Peyer's patch (tissue), 4 donors: Measurements from ENCODE around the gene KCNMB3.

ENCODE experiments used
- POLR2A ChIP-seq, 2 donors: fragments of 450-650 bp; IDR thresholded peaks; one replicate each; pipeline ENCODE4 v1.5.1; 2017; ENCODE audit warnings: antibody characterized with exemption in 2 of 2, mild to moderate bottlenecking in 2 of 2, moderate library complexity in 2 of 2
- TF ChIP-seq, protein P1 (sequence below), 6 experiments: fragments of 450-650 bp in 4 of 6; fragments of 200-600 bp in 2 of 6; sonication (generic) in 1 of 6; IDR thresholded peaks; one replicate each; pipeline ENCODE4 v1.5.1; 2017 to 2019; ENCODE audit warnings: antibody characterized with exemption in 6 of 6, mild to moderate bottlenecking in 3 of 6, moderate library complexity in 1 of 6

DNA sequence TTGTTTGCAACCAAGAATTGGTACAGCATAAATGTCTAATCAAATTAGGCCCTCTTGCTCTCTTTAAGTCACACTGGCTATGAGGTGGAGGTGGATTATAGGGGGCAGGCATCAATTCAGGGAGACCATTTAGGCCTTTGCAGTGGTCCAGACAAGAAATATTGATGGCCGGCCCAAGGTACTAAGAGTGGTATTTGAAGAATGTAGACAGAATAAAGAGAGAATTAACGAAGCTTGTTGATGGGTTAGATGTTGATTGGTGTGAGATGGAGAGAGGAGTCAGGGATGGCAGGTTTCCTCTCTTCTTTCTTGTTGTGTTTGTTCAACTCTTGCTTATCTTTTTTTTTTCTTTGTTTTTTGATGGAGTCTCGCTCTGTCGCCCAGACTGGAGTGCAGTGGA, 54.2 kb downstream of the KCNMB3 start:
- TF ChIP-seq, protein P1, sequence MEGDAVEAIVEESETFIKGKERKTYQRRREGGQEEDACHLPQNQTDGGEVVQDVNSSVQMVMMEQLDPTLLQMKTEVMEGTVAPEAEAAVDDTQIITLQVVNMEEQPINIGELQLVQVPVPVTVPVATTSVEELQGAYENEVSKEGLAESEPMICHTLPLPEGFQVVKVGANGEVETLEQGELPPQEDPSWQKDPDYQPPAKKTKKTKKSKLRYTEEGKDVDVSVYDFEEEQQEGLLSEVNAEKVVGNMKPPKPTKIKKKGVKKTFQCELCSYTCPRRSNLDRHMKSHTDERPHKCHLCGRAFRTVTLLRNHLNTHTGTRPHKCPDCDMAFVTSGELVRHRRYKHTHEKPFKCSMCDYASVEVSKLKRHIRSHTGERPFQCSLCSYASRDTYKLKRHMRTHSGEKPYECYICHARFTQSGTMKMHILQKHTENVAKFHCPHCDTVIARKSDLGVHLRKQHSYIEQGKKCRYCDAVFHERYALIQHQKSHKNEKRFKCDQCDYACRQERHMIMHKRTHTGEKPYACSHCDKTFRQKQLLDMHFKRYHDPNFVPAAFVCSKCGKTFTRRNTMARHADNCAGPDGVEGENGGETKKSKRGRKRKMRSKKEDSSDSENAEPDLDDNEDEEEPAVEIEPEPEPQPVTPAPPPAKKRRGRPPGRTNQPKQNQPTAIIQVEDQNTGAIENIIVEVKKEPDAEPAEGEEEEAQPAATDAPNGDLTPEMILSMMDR (IDR thresholded peaks at IDR 0.05) = no peak
- no peak for TF ChIP-seq POLR2A (IDR thresholded peaks at IDR 0.05)
